NCI-H146 (cell line): ENCODE measurements around the gene UGT1A1.

Source experiments
- DNase-seq: peaks from one replicate; lab custom pipeline; 2025; lab: John Stamatoyannopoulos, UW

Gene UGT1A1

DNA sequence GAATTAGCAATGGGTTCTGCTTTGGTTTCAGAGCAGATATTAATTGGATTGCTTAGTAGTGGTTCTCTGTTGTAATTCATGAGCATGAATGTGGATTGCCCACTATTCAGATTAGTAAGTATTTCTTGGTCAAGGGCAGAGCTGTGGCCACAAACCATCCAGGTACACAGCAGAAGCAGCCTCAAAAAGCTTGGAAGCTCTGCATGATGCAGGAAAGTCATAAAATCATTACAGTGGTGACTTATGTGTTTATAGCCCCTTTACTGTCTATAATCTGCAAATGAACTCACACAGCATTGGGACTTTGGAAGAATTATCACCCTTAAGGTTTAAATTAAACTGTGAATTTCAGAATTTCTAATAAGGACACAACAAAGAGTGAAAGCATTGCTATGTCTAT lies 1.9 kb upstream of the UGT1A1 start:
- no peak for DNase-seq

DNA sequence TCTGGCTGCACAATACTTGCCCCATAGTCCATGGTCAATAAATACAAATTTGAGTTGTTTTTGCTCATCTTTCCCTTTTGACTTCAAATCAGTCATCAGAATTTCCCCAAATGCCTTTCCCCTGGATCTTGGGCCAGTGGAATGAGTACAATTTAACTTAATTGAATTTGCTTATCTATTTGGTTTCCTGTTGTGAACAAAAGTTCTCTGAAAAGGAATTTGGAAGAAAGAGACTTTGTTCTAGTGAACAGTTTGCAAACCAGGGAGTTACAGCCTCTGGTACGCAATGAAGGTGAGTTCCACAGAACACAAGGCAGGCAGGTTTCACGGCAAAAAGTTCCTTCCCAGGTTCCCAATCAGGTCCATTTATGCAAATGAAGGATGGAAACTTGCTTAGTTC lies 1.2 kb upstream of the UGT1A1 start:
- DNase-seq = no peak

DNA sequence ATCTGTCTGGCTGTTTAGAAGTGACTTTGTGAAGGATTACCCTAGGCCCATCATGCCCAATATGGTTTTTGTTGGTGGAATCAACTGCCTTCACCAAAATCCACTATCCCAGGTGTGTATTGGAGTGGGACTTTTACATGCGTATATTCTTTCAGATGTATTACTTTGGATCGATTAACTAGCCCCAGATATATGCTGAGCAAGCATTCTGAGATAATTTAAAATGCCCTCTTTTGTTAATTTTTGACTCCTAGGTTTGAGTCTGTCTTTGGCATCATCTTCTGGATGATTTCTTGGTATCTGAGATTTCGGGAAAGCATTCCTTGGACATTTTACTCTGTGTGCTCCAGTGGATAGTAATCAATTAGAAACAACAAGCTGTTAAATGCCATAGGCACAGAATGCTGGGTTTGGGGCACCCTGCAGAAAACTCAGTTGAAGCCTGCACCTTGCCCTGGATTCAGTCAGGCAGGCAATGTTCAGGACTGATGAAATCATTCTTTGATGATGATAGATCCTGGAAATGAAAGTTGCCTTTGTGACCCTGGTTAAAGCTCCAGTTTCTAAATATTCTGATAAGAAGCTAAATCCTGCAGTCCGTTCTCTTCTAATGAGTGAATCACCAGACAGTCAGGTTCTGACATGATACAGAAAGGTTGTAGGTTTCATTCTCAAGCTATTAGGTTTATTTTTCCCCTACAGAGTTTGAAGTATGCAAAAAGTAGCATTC lies 1.1 kb downstream of the UGT1A1 start:
- DNase-seq = no peak

GRCh38 chr2:233764264-233764663 lies 4.2 kb downstream of the UGT1A1 start:
- no peak for DNase-seq

DNA sequence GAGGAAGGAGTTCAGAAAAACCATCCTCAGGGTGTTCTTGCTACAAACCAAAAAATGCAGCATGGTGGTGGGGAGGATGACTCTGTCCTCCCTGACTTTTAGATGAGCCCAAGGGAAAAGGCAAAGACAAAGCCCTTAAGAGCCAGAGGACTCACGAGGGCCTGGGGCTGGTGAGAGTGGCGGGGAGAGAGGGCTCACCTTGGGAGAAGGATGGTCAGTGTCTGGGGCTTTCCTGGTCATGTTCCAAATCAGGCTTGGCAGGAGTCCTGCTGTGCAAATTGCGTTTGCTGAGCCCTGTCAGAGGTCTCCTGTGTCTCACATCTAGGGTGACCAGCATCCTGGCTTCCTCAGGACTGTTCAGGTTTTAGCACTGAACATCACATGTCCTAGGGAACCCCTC lies 4.7 kb downstream of the UGT1A1 start:
- no peak for DNase-seq

- no peak for DNase-seq
Observed at GRCh38 chr2:233766416-233766815, 6.3 kb downstream of the UGT1A1 start.

- no peak for DNase-seq
Observed at GRCh38 chr2:233768076-233768475, 8.0 kb downstream of the UGT1A1 start.

- DNase-seq = no peak
Observed at GRCh38 chr2:233769260-233769659, 9.2 kb downstream of the UGT1A1 start.

DNA sequence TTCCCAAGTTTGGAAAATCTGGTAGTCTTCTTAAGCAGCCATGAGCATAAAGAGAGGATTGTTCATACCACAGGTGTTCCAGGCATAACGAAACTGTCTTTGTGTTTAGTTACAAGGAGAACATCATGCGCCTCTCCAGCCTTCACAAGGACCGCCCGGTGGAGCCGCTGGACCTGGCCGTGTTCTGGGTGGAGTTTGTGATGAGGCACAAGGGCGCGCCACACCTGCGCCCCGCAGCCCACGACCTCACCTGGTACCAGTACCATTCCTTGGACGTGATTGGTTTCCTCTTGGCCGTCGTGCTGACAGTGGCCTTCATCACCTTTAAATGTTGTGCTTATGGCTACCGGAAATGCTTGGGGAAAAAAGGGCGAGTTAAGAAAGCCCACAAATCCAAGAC lies 12.1 kb downstream of the UGT1A1 start:
- no peak for DNase-seq

GRCh38 chr2:233772583-233772982 lies 12.5 kb downstream of the UGT1A1 start:
- DNase-seq = no peak

- DNase-seq = no peak
Observed at GRCh38 chr2:233773854-233774253, 13.8 kb downstream of the UGT1A1 start.

GRCh38 chr2:233775414-233775813 lies 15.3 kb downstream of the UGT1A1 start:
- no peak for DNase-seq

DNA sequence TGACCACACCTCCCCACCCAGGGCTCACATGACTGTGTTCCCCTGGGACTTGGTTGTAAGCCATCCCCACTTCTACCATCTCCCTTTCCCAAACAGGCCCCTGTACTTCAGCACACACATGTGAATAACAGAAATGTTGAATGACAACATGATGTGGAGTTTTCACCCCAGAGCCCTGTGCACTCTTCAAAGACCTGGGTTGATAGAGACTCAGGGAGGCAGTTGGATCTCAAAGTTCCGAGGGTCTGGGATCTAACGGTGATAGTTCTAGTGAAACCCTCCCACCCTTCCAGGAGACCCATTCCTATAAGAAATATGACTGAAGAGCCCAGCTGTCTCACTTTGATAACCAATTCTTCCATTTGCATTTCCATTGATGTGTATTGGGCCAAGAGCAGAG lies 18.0 kb downstream of the UGT1A1 start, which contains the start of gene MROH2A:
Gene MROH2A (plus strand): TSS at position 301 of the 400 bp plus-strand sequence. CDS start 1,029 bp downstream, outside the sequence.
- no peak for DNase-seq

GRCh38 chr2:233779722-233780121 lies 19.7 kb downstream of the UGT1A1 start:
- no peak for DNase-seq

DNA sequence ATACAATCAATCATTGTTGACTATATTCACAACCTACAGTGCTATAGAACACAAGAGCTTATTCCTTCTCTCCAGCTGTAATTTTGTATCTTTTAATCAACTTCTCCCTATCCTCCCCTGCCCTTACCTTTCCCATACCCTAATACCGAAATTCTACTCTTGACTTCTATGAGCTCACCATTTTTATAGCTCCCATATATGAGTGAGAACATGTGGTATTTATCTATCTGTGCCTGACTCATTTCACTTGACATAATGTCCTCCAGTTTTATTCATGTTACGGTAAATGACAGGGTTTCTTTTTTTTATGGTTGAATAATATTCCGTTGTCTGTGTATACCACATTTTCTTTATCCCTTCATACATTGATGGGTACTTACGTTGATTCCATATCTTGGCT lies 20.7 kb downstream of the UGT1A1 start:
- no peak for DNase-seq

DNA sequence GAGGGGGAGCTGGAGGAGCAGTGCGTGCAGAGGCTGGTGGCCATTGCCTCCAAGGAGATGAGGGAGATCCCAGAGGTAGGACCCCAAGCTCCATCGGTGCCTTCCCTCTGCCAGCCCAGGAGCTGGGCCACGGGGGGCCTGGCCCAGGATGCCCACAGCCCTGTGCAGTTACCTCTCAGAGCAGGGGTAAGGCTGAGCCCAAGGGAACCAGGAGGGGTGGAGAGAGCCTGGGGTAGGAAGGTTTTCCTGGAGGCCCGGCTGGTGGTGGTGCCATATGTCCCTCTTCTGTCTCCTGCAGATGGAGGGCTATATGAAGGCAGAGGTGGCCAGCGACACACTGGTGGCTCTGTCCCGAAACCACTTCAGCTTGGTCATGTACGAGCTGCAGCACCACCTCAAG lies 29.5 kb downstream of the UGT1A1 start:
- DNase-seq = no peak

DNA sequence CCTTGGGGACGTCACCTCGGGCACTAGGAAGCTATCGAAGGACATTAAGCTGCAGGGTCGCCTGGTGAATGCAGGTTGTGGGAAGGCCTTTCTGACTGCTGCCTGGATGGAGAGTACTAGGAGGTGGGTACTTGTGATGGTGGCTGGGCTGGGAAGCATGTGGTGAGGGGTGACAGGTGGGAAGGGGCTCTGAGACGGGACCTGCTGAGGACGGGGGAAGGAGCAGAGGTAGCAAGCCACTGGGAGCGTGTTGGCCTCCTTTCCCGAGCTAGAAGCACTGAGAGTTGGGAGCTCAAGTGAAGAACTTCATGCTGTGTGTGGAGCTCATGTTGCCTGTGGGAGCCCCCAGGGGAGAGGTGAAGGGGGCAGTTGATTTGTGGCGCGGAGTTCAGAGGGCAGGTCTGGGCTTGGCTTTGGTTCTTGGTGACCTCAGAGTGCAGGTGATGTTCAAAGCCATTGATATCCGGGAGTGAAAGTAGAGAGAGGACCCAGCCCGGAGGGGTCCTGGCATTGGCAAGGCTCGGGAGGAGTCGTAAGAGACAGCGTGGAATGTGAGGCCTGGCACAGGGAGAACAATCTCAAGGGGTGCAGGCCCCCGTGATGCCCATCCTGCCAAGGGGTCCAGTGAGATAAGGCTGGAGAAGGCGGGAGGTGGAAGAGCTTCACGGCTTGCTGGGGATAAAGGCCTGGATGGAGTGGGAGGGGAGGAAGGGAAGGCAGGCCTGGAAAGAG lies 31.2 kb downstream of the UGT1A1 start:
- DNase-seq = no peak

DNA sequence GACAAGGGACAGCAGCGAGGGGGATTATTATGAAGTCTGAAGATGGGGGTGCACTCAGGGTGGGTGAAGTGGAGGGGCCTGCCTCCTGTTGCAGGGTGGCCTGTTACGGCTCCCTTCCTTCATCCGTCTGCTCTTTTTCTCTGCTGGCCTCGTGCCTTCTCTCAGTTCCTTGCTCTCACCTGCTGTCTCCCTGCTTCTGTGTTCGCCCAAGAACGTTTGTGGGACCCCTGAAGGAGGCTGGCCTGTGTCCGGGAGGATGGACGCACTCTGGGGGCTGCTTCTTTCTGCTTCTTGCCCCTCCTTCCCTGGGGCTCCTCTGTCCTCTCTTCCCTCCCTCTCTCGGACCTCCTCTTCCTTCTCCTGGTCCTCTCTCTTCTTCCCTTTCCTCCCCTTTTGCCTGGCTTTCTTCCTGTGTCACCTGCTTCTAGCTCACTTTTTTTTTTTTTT lies 31.8 kb downstream of the UGT1A1 start:
- no peak for DNase-seq

DNA sequence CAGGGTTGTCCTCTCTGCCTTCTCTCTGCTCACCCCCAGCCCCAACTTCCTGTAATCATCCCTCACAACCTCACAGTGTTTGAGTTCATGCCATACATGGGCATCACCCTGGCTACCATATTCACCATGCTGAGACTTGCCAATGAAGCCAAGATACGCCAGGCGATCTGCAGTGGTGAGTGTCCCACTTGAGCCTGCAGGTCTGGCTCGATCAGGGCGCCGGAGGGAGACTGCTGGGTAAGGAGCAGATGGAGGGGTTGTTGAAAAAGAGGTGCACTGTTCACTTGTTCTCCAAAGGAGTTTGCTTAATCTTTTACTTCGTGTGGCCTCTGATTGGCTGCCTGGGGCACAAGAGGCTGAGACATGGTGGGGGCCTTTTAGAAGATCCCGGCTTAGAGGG lies 32.6 kb downstream of the UGT1A1 start:
- DNase-seq = no peak

DNA sequence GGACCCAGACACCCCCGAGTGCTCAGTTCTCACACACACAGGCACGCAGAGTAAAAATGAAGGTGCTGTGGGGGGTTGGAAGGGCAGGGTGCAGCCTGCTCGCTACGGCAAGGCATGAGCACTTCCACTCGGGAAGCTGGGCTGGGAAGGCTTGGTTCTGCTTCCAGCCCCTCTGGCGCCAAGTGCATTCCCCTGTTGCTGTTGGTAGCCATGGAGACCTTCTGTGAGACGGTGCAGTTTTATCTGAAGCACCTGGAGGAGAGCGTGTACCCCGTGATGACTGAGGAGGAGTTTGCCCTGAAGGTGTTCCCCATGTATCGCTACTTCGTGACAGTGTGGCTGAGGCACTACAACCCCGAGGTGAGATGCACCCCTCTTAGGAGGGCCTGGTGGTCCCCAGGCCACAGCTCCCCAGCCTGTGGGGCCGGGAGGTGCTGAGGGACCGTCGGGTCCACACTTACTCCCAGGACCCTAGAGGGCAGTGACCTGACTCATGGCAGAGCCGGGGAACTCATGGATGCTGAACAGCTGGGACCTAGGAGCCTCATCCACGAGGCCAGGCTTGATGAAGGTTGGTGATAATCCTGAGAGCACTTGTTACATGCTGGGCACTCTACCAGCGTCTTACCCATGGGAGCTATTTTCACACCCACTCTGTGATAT lies 33.5 kb downstream of the UGT1A1 start:
- no peak for DNase-seq

- DNase-seq = no peak
Observed at GRCh38 chr2:233794128-233794658, 34.1 kb downstream of the UGT1A1 start.

- DNase-seq = no peak
Observed at GRCh38 chr2:233795735-233796171, 35.7 kb downstream of the UGT1A1 start.

DNA sequence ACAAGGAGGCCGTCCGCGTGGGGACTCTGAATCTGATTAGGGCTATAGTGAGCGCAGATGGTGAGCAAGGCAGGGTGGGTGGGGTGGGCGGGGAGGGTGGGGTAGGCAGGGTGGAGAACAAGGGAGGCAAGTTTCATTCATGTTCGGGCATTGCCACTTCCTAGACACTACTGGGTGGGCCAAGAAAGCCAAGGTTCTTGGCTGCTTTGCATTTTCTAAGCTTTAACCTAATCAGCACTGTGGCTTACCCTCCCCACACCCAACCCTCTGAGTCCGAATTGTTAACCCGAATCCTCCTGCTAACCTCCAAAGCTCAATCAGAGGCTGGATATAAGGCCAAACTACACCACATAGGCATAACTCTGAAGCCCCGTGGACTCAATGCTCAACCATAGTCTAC lies 36.2 kb downstream of the UGT1A1 start:
- DNase-seq = no peak
